CD4-positive, alpha-beta T cell treated with Interleukin-4 for 1 hour (primary cell): Measurements from ENCODE around the gene NDUFA11.

Source experiments
- DNase-seq, 2 donors: peaks; one replicate each; pipeline ENCODE4 v3.0.0-alpha.2; 2020 to 2022

NDUFA11 gene

GRCh38 chr19:5903624-5904351 is at the start of gene NDUFA11:
NDUFA11 (minus strand) TSS chr19:5903790; CDS start chr19:5903708, 82 bp downstream.
- peak; percentile 96 to 97 for DNase-seq

- no peak for DNase-seq
Observed at GRCh38 chr19:5953030-5953589, 49.5 kb upstream of the NDUFA11 start.

GRCh38 chr19:5952193-5953029 is 48.8 kb upstream of the NDUFA11 start:
- DNase-seq: no peak

GRCh38 chr19:5951338-5951861 is 47.8 kb upstream of the NDUFA11 start:
- DNase-seq: peak in 1 of 2 donors; percentile 31

GRCh38 chr19:5950741-5951140 is 47.2 kb upstream of the NDUFA11 start:
- DNase-seq: peak in 1 of 2 donors; percentile 38

GRCh38 chr19:5949792-5950305 is 46.3 kb upstream of the NDUFA11 start:
- DNase-seq: peak in 1 of 2 donors; percentile 42

GRCh38 chr19:5948752-5949564 is 45.4 kb upstream of the NDUFA11 start:
- peak in 1 of 2 donors; percentile 24 for DNase-seq

GRCh38 chr19:5947435-5947834 is 43.8 kb upstream of the NDUFA11 start:
- DNase-seq: peak in 1 of 2 donors; percentile 53

GRCh38 chr19:5943623-5944022 is 40.0 kb upstream of the NDUFA11 start:
- no peak for DNase-seq

GRCh38 chr19:5943045-5943444 is 39.5 kb upstream of the NDUFA11 start:
- DNase-seq: no peak

GRCh38 chr19:5941673-5942072 is 38.1 kb upstream of the NDUFA11 start:
- DNase-seq: no peak

GRCh38 chr19:5940260-5941208 is 36.9 kb upstream of the NDUFA11 start:
- no peak for DNase-seq

- no peak for DNase-seq
Observed at GRCh38 chr19:5937550-5937949, 34.0 kb upstream of the NDUFA11 start.

GRCh38 chr19:5936292-5936592 is 32.7 kb upstream of the NDUFA11 start:
- DNase-seq: no peak

GRCh38 chr19:5935473-5936291 is 32.1 kb upstream of the NDUFA11 start:
- DNase-seq: no peak

GRCh38 chr19:5934774-5935472 is 31.3 kb upstream of the NDUFA11 start:
- DNase-seq: no peak

GRCh38 chr19:5934069-5934401 is 30.4 kb upstream of the NDUFA11 start:
- DNase-seq: no peak

- DNase-seq: no peak
Observed at GRCh38 chr19:5933391-5934068, 29.9 kb upstream of the NDUFA11 start.

- DNase-seq: no peak
Observed at GRCh38 chr19:5932609-5933262, 29.1 kb upstream of the NDUFA11 start.
